Astrocyte (in vitro differentiated cells and primary cell): ENCODE results near the gene TSPEAR. TPM values are rescaled to one million over a fixed set of nuclear protein-coding genes. Genes with fewer than 3 reads are reported as not detected.

Experiments
- DNase-seq: peaks from one replicate; pipeline ENCODE4 v3.0.0-alpha.2; 2010; ENCODE audit warnings: low read depth
- FAIRE-seq: peaks from 2 replicates; lab custom pipeline; 2011; peaks lifted over from hg19 to GRCh38; lab: Jason Lieb, UNC
- H2AFZ ChIP-seq: 2 replicates; pipeline ENCODE4 v1.6.0; 2012; ENCODE audit warnings: low read depth, low read length, inconsistent platforms
- H3K27ac ChIP-seq: 2 replicates; pipeline ENCODE4 v1.5.1; 2011; ENCODE audit warnings: low read depth, low read length, inconsistent platforms
- H3K27me3 ChIP-seq: 2 replicates; pipeline ENCODE4 v1.6.0; 2011; ENCODE audit warnings: low read length, inconsistent platforms; ENCODE audit not compliant: insufficient read depth
- H3K36me3 ChIP-seq: 2 replicates; pipeline ENCODE4 v1.5.1; 2011; ENCODE audit warnings: low read length, inconsistent platforms; ENCODE audit not compliant: insufficient read depth
- H3K4me1 ChIP-seq: 2 replicates; pipeline ENCODE4 v1.5.1; 2011; ENCODE audit warnings: low read length, inconsistent platforms; ENCODE audit not compliant: insufficient read depth
- H3K4me2 ChIP-seq: 2 replicates; pipeline ENCODE4 v1.6.0; 2012; ENCODE audit warnings: low read length, inconsistent platforms
- H3K4me3 ChIP-seq: 2 replicates; pipeline ENCODE4 v1.5.1; 2011; ENCODE audit warnings: low read depth, mild to moderate bottlenecking, low read length, inconsistent platforms; ENCODE audit not compliant: insufficient read depth
- H3K79me2 ChIP-seq: 2 replicates; pipeline ENCODE4 v1.6.0; 2012; ENCODE audit warnings: mild to moderate bottlenecking, low read length, inconsistent platforms; ENCODE audit not compliant: insufficient read depth
- H3K9ac ChIP-seq: 2 replicates; pipeline ENCODE4 v1.6.0; 2012; ENCODE audit warnings: mild to moderate bottlenecking, low read length, inconsistent platforms
- H3K9me3 ChIP-seq: 2 replicates; pipeline ENCODE4 v1.5.1; 2012; ENCODE audit warnings: low read depth, mild to moderate bottlenecking, low read length, inconsistent platforms; ENCODE audit not compliant: insufficient read depth
- H4K20me1 ChIP-seq: 2 replicates; pipeline ENCODE4 v1.6.0; 2012; ENCODE audit warnings: low read length, inconsistent platforms; ENCODE audit not compliant: insufficient read depth
- H3K27ac Mint-ChIP-seq: one replicate; pipeline ENCODE4 v1.8.0; 2021; ENCODE audit warnings: mild to moderate bottlenecking, mixed read lengths; ENCODE audit not compliant: unreplicated experiment
- H3K27me3 Mint-ChIP-seq: one replicate; pipeline ENCODE4 v1.8.0; 2021; ENCODE audit warnings: low read depth, mixed read lengths; ENCODE audit not compliant: unreplicated experiment
- H3K36me3 Mint-ChIP-seq: one replicate; pipeline ENCODE4 v1.8.0; 2021; ENCODE audit warnings: low read depth, mixed read lengths; ENCODE audit not compliant: unreplicated experiment
- H3K4me1 Mint-ChIP-seq: one replicate; pipeline ENCODE4 v1.8.0; 2021; ENCODE audit warnings: low read depth, mixed read lengths; ENCODE audit not compliant: unreplicated experiment
- H3K4me3 Mint-ChIP-seq: one replicate; pipeline ENCODE4 v1.8.0; 2021; ENCODE audit warnings: mild to moderate bottlenecking, moderate library complexity, mixed read lengths; ENCODE audit not compliant: unreplicated experiment
- H3K9me3 Mint-ChIP-seq: one replicate; pipeline ENCODE4 v1.8.0; 2021; ENCODE audit warnings: mild to moderate bottlenecking, mixed read lengths; ENCODE audit not compliant: unreplicated experiment
- CTCF ChIP-seq: IDR thresholded peaks from 2 replicates; pipeline ENCODE4 v1.5.1; 2011; ENCODE audit warnings: low read depth, mild to moderate bottlenecking, inconsistent platforms, low read length, moderate library complexity; ENCODE audit not compliant: insufficient read depth
- EZH2 ChIP-seq: IDR thresholded peaks from 2 replicates; pipeline ENCODE4 v1.6.1; 2012; ENCODE audit warnings: mild to moderate bottlenecking, low read length, inconsistent platforms; ENCODE audit not compliant: insufficient read depth
- total RNA-seq: library from RNA; stranded (reverse); gene quantifications from 2 replicates; pipeline ENCODE4 v1.2.1, GENCODE V29; 2021

TSPEAR gene
- total RNA-seq, 1 donor from 2014 or later = not detected

- FAIRE-seq (no peak), DNase-seq (no peak)
- H3K27ac ChIP-seq = no peak overlapping the region
- peaks cover 34% of the 10 kb centered on the region for H3K27me3 ChIP-seq
- no peaks in the 10 kb centered on the region for H3K79me2 ChIP-seq
- no peaks in the 10 kb centered on the region for H3K36me3 Mint-ChIP-seq
- H3K9me3 Mint-ChIP-seq = peaks cover 6% of the 10 kb centered on the region
- peaks cover 5% of the 10 kb centered on the region for H3K4me1 Mint-ChIP-seq
- H3K4me2 ChIP-seq = no peak overlapping the region
- H3K36me3 ChIP-seq = no peaks in the 10 kb centered on the region
- peaks cover 51% of the 10 kb centered on the region for H3K27me3 Mint-ChIP-seq
- no peak overlapping the region for H3K27ac Mint-ChIP-seq
- H2AFZ ChIP-seq = no peak overlapping the region
- no peaks in the 10 kb centered on the region for H4K20me1 ChIP-seq
- H3K9me3 ChIP-seq = no peaks in the 10 kb centered on the region
- H3K9ac ChIP-seq = no peak overlapping the region
- peak overlapping the region; percentile 2 for H3K4me3 Mint-ChIP-seq
- no peaks in the 10 kb centered on the region for H3K4me1 ChIP-seq
- no peak overlapping the region for H3K4me3 ChIP-seq
- TF ChIP-seq CTCF = no peak
- TF ChIP-seq EZH2 = no peak
Observed at GRCh38 chr21:44720170-44720569, 8.8 kb upstream of the TSPEAR start.

- Histone ChIP-seq H3K4me3 (no peak overlapping the region), H3K79me2 (no peaks in the 10 kb centered on the region), H3K27me3 (peaks cover 42% of the 10 kb centered on the region), H3K27ac (no peak overlapping the region), H3K36me3 (no peaks in the 10 kb centered on the region), H3K9ac (no peak overlapping the region), H3K4me2 (no peak overlapping the region), H2AFZ (no peak overlapping the region), H3K4me1 (no peaks in the 10 kb centered on the region), H4K20me1 (no peaks in the 10 kb centered on the region), H3K9me3 (no peaks in the 10 kb centered on the region)
- DNase-seq (no peak), FAIRE-seq (no peak)
- H3K36me3 Mint-ChIP-seq = no peaks in the 10 kb centered on the region
- H3K9me3 Mint-ChIP-seq = peaks cover 10% of the 10 kb centered on the region
- H3K4me3 Mint-ChIP-seq = no peak overlapping the region
- no peak for TF ChIP-seq EZH2
- no peak for TF ChIP-seq CTCF
- H3K27me3 Mint-ChIP-seq = peaks cover 58% of the 10 kb centered on the region
- H3K27ac Mint-ChIP-seq = no peak overlapping the region
- H3K4me1 Mint-ChIP-seq = peaks cover 5% of the 10 kb centered on the region
Observed at GRCh38 chr21:44718571-44718970, 7.2 kb upstream of the TSPEAR start.

- Histone ChIP-seq H3K4me2 (no peak overlapping the region), H3K9ac (no peak overlapping the region), H3K36me3 (no peaks in the 10 kb centered on the region), H3K27me3 (peaks cover 45% of the 10 kb centered on the region), H2AFZ (no peak overlapping the region), H4K20me1 (no peaks in the 10 kb centered on the region), H3K4me1 (no peaks in the 10 kb centered on the region), H3K9me3 (no peaks in the 10 kb centered on the region), H3K79me2 (no peaks in the 10 kb centered on the region), H3K4me3 (no peak overlapping the region), H3K27ac (no peak overlapping the region)
- no peak for TF ChIP-seq EZH2
- TF ChIP-seq CTCF = no peak
- Mint-ChIP-seq H3K9me3 (peaks cover 10% of the 10 kb centered on the region), H3K4me3 (no peak overlapping the region), H3K4me1 (peaks cover 5% of the 10 kb centered on the region), H3K27ac (no peak overlapping the region), H3K27me3 (peaks cover 60% of the 10 kb centered on the region), H3K36me3 (no peaks in the 10 kb centered on the region)
- FAIRE-seq (no peak), DNase-seq (no peak)
Observed at GRCh38 chr21:44718093-44718492, 6.7 kb upstream of the TSPEAR start.
